ENCODE measurements around the gene NUDT16L1.

NUDT16L1 gene

GRCh38 chr16:4696172-4696904 lies 3.0 kb downstream of the NUDT16L1 start:
- H3K27ac ChIP-seq (ENCODE audit: low read depth, low read length), result no peak overlapping the region

GRCh38 chr16:4696905-4697847 lies 3.8 kb downstream of the NUDT16L1 start:
- Histone ChIP-seq H3K36me3 (ENCODE audit: control insufficient read depth, insufficient read depth, low read length) (peaks cover 31% of the 10 kb centered on the region), H3K4me1 (ENCODE audit: control insufficient read depth, insufficient read depth, low read length) (peaks cover 3% of the 10 kb centered on the region), H3K27me3 (ENCODE audit: control insufficient read depth, insufficient read depth, low read length) (no peaks in the 10 kb centered on the region), H3K27ac (ENCODE audit: low read depth, low read length) (no peak overlapping the region), H3K9ac (ENCODE audit: low read length) (no peak overlapping the region), H3K4me3 (ENCODE audit: low read length) (no peak overlapping the region)

More at GRCh38 chr16:4696172-4696904, 3.0 kb downstream of the NUDT16L1 start:
- H3K36me3 ChIP-seq (ENCODE audit: control insufficient read depth, insufficient read depth, low read length), result peaks cover 31% of the 10 kb centered on the region
- peaks cover 3% of the 10 kb centered on the region for H3K4me1 ChIP-seq (ENCODE audit: control insufficient read depth, insufficient read depth, low read length)
- H3K27me3 ChIP-seq (ENCODE audit: control insufficient read depth, insufficient read depth, low read length), result no peaks in the 10 kb centered on the region
- no peak overlapping the region for H3K9ac ChIP-seq (ENCODE audit: low read length)
- H3K4me3 ChIP-seq (ENCODE audit: low read length), result no peak overlapping the region

- peaks cover 3% of the 10 kb centered on the region for H3K4me1 ChIP-seq (ENCODE audit: control insufficient read depth, insufficient read depth, low read length)
- H3K27me3 ChIP-seq (ENCODE audit: control insufficient read depth, insufficient read depth, low read length), result no peaks in the 10 kb centered on the region
- no peak overlapping the region for H3K4me3 ChIP-seq (ENCODE audit: low read length)
- H3K27ac ChIP-seq (ENCODE audit: low read depth, low read length), result no peak overlapping the region
- no peak overlapping the region for H3K9ac ChIP-seq (ENCODE audit: low read length)
- peaks cover 34% of the 10 kb centered on the region for H3K36me3 ChIP-seq (ENCODE audit: control insufficient read depth, insufficient read depth, low read length)
Measured at GRCh38 chr16:4697848-4698291, 4.5 kb downstream of the NUDT16L1 start.

- peaks cover 36% of the 10 kb centered on the region for H3K36me3 ChIP-seq (ENCODE audit: control insufficient read depth, insufficient read depth, low read length)
Measured at GRCh38 chr16:4698321-4699045, 5.1 kb downstream of the NUDT16L1 start.

GRCh38 chr16:4699046-4699556 lies 5.7 kb downstream of the NUDT16L1 start:
- Histone ChIP-seq H3K9ac (ENCODE audit: low read length) (no peak overlapping the region), H3K27me3 (ENCODE audit: control insufficient read depth, insufficient read depth, low read length) (no peaks in the 10 kb centered on the region), H3K27ac (ENCODE audit: low read depth, low read length) (no peak overlapping the region), H3K4me3 (ENCODE audit: low read length) (no peak overlapping the region), H3K4me1 (ENCODE audit: control insufficient read depth, insufficient read depth, low read length) (no peaks in the 10 kb centered on the region), H3K36me3 (ENCODE audit: control insufficient read depth, insufficient read depth, low read length) (peaks cover 40% of the 10 kb centered on the region)

More at GRCh38 chr16:4698321-4699045, 5.1 kb downstream of the NUDT16L1 start:
- no peak overlapping the region for H3K27ac ChIP-seq (ENCODE audit: low read depth, low read length)
- H3K9ac ChIP-seq (ENCODE audit: low read length), result no peak overlapping the region
- no peaks in the 10 kb centered on the region for H3K27me3 ChIP-seq (ENCODE audit: control insufficient read depth, insufficient read depth, low read length)
- H3K4me3 ChIP-seq (ENCODE audit: low read length), result no peak overlapping the region
- no peaks in the 10 kb centered on the region for H3K4me1 ChIP-seq (ENCODE audit: control insufficient read depth, insufficient read depth, low read length)

- Histone ChIP-seq H3K9ac (ENCODE audit: low read length) (no peak overlapping the region), H3K4me1 (ENCODE audit: control insufficient read depth, insufficient read depth, low read length) (no peaks in the 10 kb centered on the region), H3K27me3 (ENCODE audit: control insufficient read depth, insufficient read depth, low read length) (no peaks in the 10 kb centered on the region), H3K27ac (ENCODE audit: low read depth, low read length) (no peak overlapping the region), H3K36me3 (ENCODE audit: control insufficient read depth, insufficient read depth, low read length) (peaks cover 44% of the 10 kb centered on the region), H3K4me3 (ENCODE audit: low read length) (no peak overlapping the region)
Measured at GRCh38 chr16:4700380-4700996, 7.1 kb downstream of the NUDT16L1 start.

- no peaks in the 10 kb centered on the region for H3K27me3 ChIP-seq (ENCODE audit: control insufficient read depth, insufficient read depth, low read length)
- H3K9ac ChIP-seq (ENCODE audit: low read length), result no peak overlapping the region
- no peak overlapping the region for H3K27ac ChIP-seq (ENCODE audit: low read depth, low read length)
- H3K4me3 ChIP-seq (ENCODE audit: low read length), result no peak overlapping the region
- H3K4me1 ChIP-seq (ENCODE audit: control insufficient read depth, insufficient read depth, low read length), result no peaks in the 10 kb centered on the region
- peaks cover 41% of the 10 kb centered on the region for H3K36me3 ChIP-seq (ENCODE audit: control insufficient read depth, insufficient read depth, low read length)
Measured at GRCh38 chr16:4700997-4701743, 7.8 kb downstream of the NUDT16L1 start.

- Histone ChIP-seq H3K27me3 (ENCODE audit: control insufficient read depth, insufficient read depth, low read length) (no peaks in the 10 kb centered on the region), H3K36me3 (ENCODE audit: control insufficient read depth, insufficient read depth, low read length) (peaks cover 38% of the 10 kb centered on the region), H3K4me3 (ENCODE audit: low read length) (no peak overlapping the region), H3K27ac (ENCODE audit: low read depth, low read length) (no peak overlapping the region), H3K4me1 (ENCODE audit: control insufficient read depth, insufficient read depth, low read length) (no peaks in the 10 kb centered on the region), H3K9ac (ENCODE audit: low read length) (no peak overlapping the region)
Measured at GRCh38 chr16:4701791-4702465, 8.6 kb downstream of the NUDT16L1 start.

- Histone ChIP-seq H3K4me3 (ENCODE audit: low read length) (no peak overlapping the region), H3K27ac (ENCODE audit: low read depth, low read length) (no peak overlapping the region), H3K27me3 (ENCODE audit: control insufficient read depth, insufficient read depth, low read length) (no peaks in the 10 kb centered on the region), H3K36me3 (ENCODE audit: control insufficient read depth, insufficient read depth, low read length) (peaks cover 39% of the 10 kb centered on the region), H3K4me1 (ENCODE audit: control insufficient read depth, insufficient read depth, low read length) (no peaks in the 10 kb centered on the region), H3K9ac (ENCODE audit: low read length) (no peak overlapping the region)
Measured at GRCh38 chr16:4702466-4702808, 9.1 kb downstream of the NUDT16L1 start.

GRCh38 chr16:4703906-4704305 lies 10.5 kb downstream of the NUDT16L1 start:
- H3K36me3 ChIP-seq (ENCODE audit: control insufficient read depth, insufficient read depth, low read length), result peaks cover 31% of the 10 kb centered on the region
- H3K4me3 ChIP-seq (ENCODE audit: low read length), result no peak overlapping the region
- H3K4me1 ChIP-seq (ENCODE audit: control insufficient read depth, insufficient read depth, low read length), result no peaks in the 10 kb centered on the region
- no peak overlapping the region for H3K9ac ChIP-seq (ENCODE audit: low read length)
- no peaks in the 10 kb centered on the region for H3K27me3 ChIP-seq (ENCODE audit: control insufficient read depth, insufficient read depth, low read length)
- no peak overlapping the region for H3K27ac ChIP-seq (ENCODE audit: low read depth, low read length)

GRCh38 chr16:4704491-4704890 lies 11.1 kb downstream of the NUDT16L1 start:
- H3K27me3 ChIP-seq (ENCODE audit: control insufficient read depth, insufficient read depth, low read length), result no peaks in the 10 kb centered on the region
- peaks cover 27% of the 10 kb centered on the region for H3K36me3 ChIP-seq (ENCODE audit: control insufficient read depth, insufficient read depth, low read length)
- no peak overlapping the region for H3K4me3 ChIP-seq (ENCODE audit: low read length)

More at GRCh38 chr16:4704491-4704890, 11.1 kb downstream of the NUDT16L1 start:
- H3K27ac ChIP-seq (ENCODE audit: low read depth, low read length), result no peak overlapping the region
- H3K4me1 ChIP-seq (ENCODE audit: control insufficient read depth, insufficient read depth, low read length), result no peaks in the 10 kb centered on the region
- H3K9ac ChIP-seq (ENCODE audit: low read length), result no peak overlapping the region

Data from rectal smooth muscle tissue (tissue), 1 donor.